HG03432 (cell line): ENCODE results near the gene CNN2.

Source experiments
- ATAC-seq: cut with Tn5 transposase; IDR thresholded peaks from one replicate; pipeline ENCODE4 v1.9.1; 2021; ENCODE audit warnings: mild to moderate bottlenecking, moderate library complexity; ENCODE audit not compliant: unreplicated experiment

Gene CNN2

GRCh38 chr19:1080360-1081161 is 54.2 kb downstream of the CNN2 start:
- ATAC-seq: no peak

- no peak for ATAC-seq
These were observed 55.1 kb downstream of the CNN2 start for GRCh38 chr19:1081301-1082164.

- ATAC-seq: no peak
These were observed 55.9 kb downstream of the CNN2 start for GRCh38 chr19:1082165-1082927.

GRCh38 chr19:1082928-1083816 is 56.8 kb downstream of the CNN2 start:
- ATAC-seq: no peak

GRCh38 chr19:1084024-1084868 is 57.8 kb downstream of the CNN2 start:
- ATAC-seq: no peak

- ATAC-seq: no peak
These were observed 58.7 kb downstream of the CNN2 start for GRCh38 chr19:1085053-1085658.

- no peak for ATAC-seq
These were observed 59.5 kb downstream of the CNN2 start for GRCh38 chr19:1085676-1086442.

- no peak for ATAC-seq
These were observed 60.2 kb downstream of the CNN2 start for GRCh38 chr19:1086613-1087012.

GRCh38 chr19:1087813-1088415 is 61.5 kb downstream of the CNN2 start:
- no peak for ATAC-seq

- no peak for ATAC-seq
These were observed 62.1 kb downstream of the CNN2 start for GRCh38 chr19:1088416-1089010.
